Large intestine (tissue), 3 donors: ENCODE data around the gene SLC2A2. TPM values are rescaled to one million over a fixed set of nuclear protein-coding genes. Genes with fewer than 3 reads are reported as not detected.

Source experiments
- DNase-seq, 2 donors: peaks; one replicate each; pipeline versions ENCODE4 v3.0.0 to v3.0.0-alpha.2; 2013
- H3K27ac ChIP-seq: one replicate; pipeline ENCODE4 v1.5.1; 2013; ENCODE audit warnings: low read length
- H3K27me3 ChIP-seq: 2 replicates; pipeline ENCODE4 v1.6.1; 2013; ENCODE audit warnings: low read length; ENCODE audit not compliant: control insufficient read depth, insufficient read depth
- H3K36me3 ChIP-seq: 2 replicates; pipeline ENCODE4 v1.6.1; 2013; ENCODE audit warnings: low read length; ENCODE audit not compliant: control insufficient read depth, insufficient read depth
- H3K4me1 ChIP-seq: one replicate; pipeline ENCODE4 v1.6.1; 2013; ENCODE audit warnings: low read length; ENCODE audit not compliant: control insufficient read depth, insufficient read depth
- H3K4me3 ChIP-seq: one replicate; pipeline ENCODE4 v1.5.1; 2013; ENCODE audit warnings: low read length
- H3K9me3 ChIP-seq: one replicate; pipeline ENCODE4 v1.6.1; 2013; ENCODE audit warnings: mild to moderate bottlenecking, low read depth, low read length, moderate library complexity; ENCODE audit not compliant: control insufficient read depth
- WGBS: methylation state at CpG from one replicate; pipeline ENCODE4 v1.1.5; 2013; ENCODE audit warnings: low lambda C conversion rate; ENCODE audit not compliant: insufficient coverage; 5-methylcytosine and 5-hydroxymethylcytosine counted together
- polyA plus RNA-seq: library from polyadenylated mRNA; unstranded; fragments of 120-200 nt; gene quantifications from one replicate; pipeline ENCODE4 v1.2.1, GENCODE V29; 2013

SLC2A2 gene
- polyA plus RNA-seq, 1 donor, result 202 TPM

GRCh38 chr3:170991664-170992063 lies 34.9 kb downstream of the SLC2A2 start:
- Histone ChIP-seq H3K27ac (no peak overlapping the region), H3K9me3 (no peaks in the 10 kb centered on the region), H3K4me3 (no peak overlapping the region), H3K4me1 (peaks cover 4% of the 10 kb centered on the region), H3K36me3 (peaks cover 2% of the 10 kb centered on the region), H3K27me3 (no peaks in the 10 kb centered on the region)
- no peak for DNase-seq
- 90% methylated on average over 2 of the region's 2 CpGs for WGBS

- DNase-seq, result no peak
- H3K4me1 ChIP-seq, result peaks cover 7% of the 10 kb centered on the region
- no peaks in the 10 kb centered on the region for H3K36me3 ChIP-seq
- no CpG with 5 or more reads among the region's 5 CpGs for WGBS
- no peak overlapping the region for H3K4me3 ChIP-seq
- H3K27ac ChIP-seq, result no peak overlapping the region
- peaks cover 3% of the 10 kb centered on the region for H3K9me3 ChIP-seq
- no peaks in the 10 kb centered on the region for H3K27me3 ChIP-seq
Measured at GRCh38 chr3:170989100-170989648, 37.3 kb downstream of the SLC2A2 start.

GRCh38 chr3:170988378-170988777 lies 38.1 kb downstream of the SLC2A2 start:
- Histone ChIP-seq H3K27ac (peak overlapping the region; percentile 16), H3K27me3 (no peaks in the 10 kb centered on the region), H3K4me3 (no peak overlapping the region), H3K36me3 (no peaks in the 10 kb centered on the region), H3K9me3 (peaks cover 5% of the 10 kb centered on the region), H3K4me1 (peaks cover 7% of the 10 kb centered on the region)
- whole genome bisulfite sequencing, result no CpG with 5 or more reads among the region's 3 CpGs
- peak in 1 of 2 donors; percentile 59 for DNase-seq

- H3K27me3 ChIP-seq, result no peaks in the 10 kb centered on the region
- no peaks in the 10 kb centered on the region for H3K36me3 ChIP-seq
- H3K9me3 ChIP-seq, result peaks cover 5% of the 10 kb centered on the region
- H3K4me1 ChIP-seq, result peaks cover 7% of the 10 kb centered on the region
- H3K4me3 ChIP-seq, result no peak overlapping the region
- WGBS, result no CpG with 5 or more reads among the region's 2 CpGs
- no peak overlapping the region for H3K27ac ChIP-seq
- no peak for DNase-seq
Measured at GRCh38 chr3:170985304-170985703, 41.2 kb downstream of the SLC2A2 start.

GRCh38 chr3:170982733-170983132 lies 43.8 kb downstream of the SLC2A2 start:
- peaks cover 5% of the 10 kb centered on the region for H3K9me3 ChIP-seq
- H3K4me1 ChIP-seq, result peaks cover 11% of the 10 kb centered on the region
- H3K4me3 ChIP-seq, result no peak overlapping the region
- WGBS, result 80% methylated on average over 1 of the region's 2 CpGs
- no peaks in the 10 kb centered on the region for H3K36me3 ChIP-seq
- DNase-seq, result no peak
- H3K27me3 ChIP-seq, result no peaks in the 10 kb centered on the region
- no peak overlapping the region for H3K27ac ChIP-seq

- H3K9me3 ChIP-seq, result peaks cover 5% of the 10 kb centered on the region
- no peaks in the 10 kb centered on the region for H3K36me3 ChIP-seq
- H3K4me1 ChIP-seq, result peaks cover 26% of the 10 kb centered on the region
- no peak overlapping the region for H3K27ac ChIP-seq
- no peak for DNase-seq
- no peaks in the 10 kb centered on the region for H3K27me3 ChIP-seq
- no peak overlapping the region for H3K4me3 ChIP-seq
Measured at GRCh38 chr3:170980399-170980798, 46.1 kb downstream of the SLC2A2 start.

- WGBS, result 20% methylated on average over 3 of the region's 11 CpGs
- Histone ChIP-seq H3K4me3 (no peak overlapping the region), H3K27ac (peak overlapping the region; percentile 88), H3K36me3 (no peaks in the 10 kb centered on the region), H3K9me3 (peaks cover 2% of the 10 kb centered on the region), H3K4me1 (peaks cover 26% of the 10 kb centered on the region), H3K27me3 (no peaks in the 10 kb centered on the region)
- peak; percentile 80 to 94 for DNase-seq
Measured at GRCh38 chr3:170977949-170978745, 48.4 kb downstream of the SLC2A2 start.

GRCh38 chr3:170976190-170976519 lies 50.4 kb downstream of the SLC2A2 start:
- Histone ChIP-seq H3K9me3 (peaks cover 2% of the 10 kb centered on the region), H3K27ac (peak overlapping the region; percentile 2), H3K4me3 (no peak overlapping the region), H3K27me3 (no peaks in the 10 kb centered on the region), H3K36me3 (no peaks in the 10 kb centered on the region), H3K4me1 (peaks cover 26% of the 10 kb centered on the region)
- no CpG with 5 or more reads among the region's 4 CpGs for WGBS
- no peak for DNase-seq

- Histone ChIP-seq H3K27ac (peak overlapping the region; percentile 2), H3K27me3 (no peaks in the 10 kb centered on the region), H3K36me3 (no peaks in the 10 kb centered on the region), H3K4me1 (peaks cover 26% of the 10 kb centered on the region), H3K9me3 (peaks cover 2% of the 10 kb centered on the region), H3K4me3 (no peak overlapping the region)
- peak in 1 of 2 donors; percentile 61 for DNase-seq
- no CpG with 5 or more reads among the region's 16 CpGs for WGBS
Measured at GRCh38 chr3:170975283-170976189, 51.0 kb downstream of the SLC2A2 start.

- WGBS, result no CpG with 5 or more reads among the region's 9 CpGs
Measured at GRCh38 chr3:170974872-170975271, 51.6 kb downstream of the SLC2A2 start.

More at GRCh38 chr3:170974872-170975271, 51.6 kb downstream of the SLC2A2 start:
- Histone ChIP-seq H3K4me3 (no peak overlapping the region), H3K36me3 (no peaks in the 10 kb centered on the region), H3K9me3 (peaks cover 2% of the 10 kb centered on the region), H3K27me3 (no peaks in the 10 kb centered on the region), H3K27ac (no peak overlapping the region), H3K4me1 (peaks cover 26% of the 10 kb centered on the region)
- DNase-seq, result no peak
